SK-N-DZ (cell line): ENCODE measurements around the gene RGL1.

ENCODE experiments used
- DNase-seq: peaks from one replicate; pipeline ENCODE4 v3.0.0-alpha.2; 2015; ENCODE audit warnings: low spot score

RGL1 gene

GRCh38 chr1:183914891-183915290 is 110.0 kb downstream of the RGL1 start:
- DNase-seq: no peak

DNA sequence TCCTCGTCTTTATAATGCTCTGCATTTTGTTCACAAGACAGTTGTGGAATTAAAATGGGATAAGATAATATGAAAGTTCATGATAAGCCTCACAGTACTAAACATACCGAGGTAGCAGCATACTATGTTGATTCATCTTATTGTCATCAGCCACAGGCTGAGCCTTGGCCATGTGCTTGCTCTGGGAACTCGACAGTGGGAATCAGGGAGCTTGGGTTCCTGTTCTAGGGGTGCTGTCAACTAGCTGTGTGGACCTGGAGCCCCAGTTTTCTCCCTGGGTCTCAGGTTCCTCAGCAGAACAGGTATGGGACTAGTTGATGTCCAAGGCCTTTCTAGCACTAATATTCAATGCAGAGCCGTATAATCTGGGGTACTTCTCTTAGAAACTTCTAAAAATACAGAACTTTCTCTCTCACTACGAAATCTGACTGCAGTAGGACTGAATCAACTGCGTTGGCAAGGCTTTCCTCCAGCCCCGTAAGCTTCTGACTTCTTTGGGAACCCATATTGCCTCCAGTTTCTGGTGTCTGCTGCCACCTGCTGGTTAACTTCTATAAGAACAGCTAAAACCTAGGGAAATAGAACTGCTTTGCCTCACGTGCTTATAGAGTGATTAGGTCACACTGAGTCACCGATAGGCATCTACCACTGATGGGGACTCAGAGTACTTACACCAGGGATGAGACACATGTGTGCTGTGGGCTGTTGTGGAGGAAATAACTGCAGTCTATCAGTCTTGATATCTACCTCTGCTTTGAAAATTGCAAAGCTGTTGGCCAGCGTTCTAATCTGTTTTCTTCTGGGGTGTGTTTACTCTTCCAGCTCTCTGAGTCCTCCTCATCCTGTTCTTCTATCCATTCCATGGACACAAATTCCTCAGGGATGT is 110.9 kb downstream of the RGL1 start:
- peak; percentile 79 for DNase-seq

- no peak for DNase-seq
Observed at GRCh38 chr1:183916574-183916973, 111.7 kb downstream of the RGL1 start.

DNA sequence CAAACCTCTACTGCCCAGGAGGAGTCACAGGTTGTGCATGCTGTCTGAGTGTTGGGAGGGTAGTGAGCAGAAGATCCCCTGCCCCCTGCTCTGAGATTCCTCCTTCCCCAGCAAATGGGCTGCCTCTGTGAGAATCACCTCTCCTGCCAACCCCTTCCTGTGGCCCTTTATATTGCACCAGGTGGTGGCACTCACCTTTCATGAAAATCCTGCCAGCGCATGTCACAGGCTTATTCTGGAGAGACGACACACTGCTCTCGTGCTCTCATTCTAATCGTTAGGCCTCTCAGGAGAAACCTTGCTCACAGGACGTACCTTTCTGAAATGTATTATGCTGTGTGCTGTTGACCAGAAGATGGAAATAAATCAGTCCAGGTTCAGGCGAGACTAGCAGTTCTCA is 113.7 kb downstream of the RGL1 start:
- DNase-seq: no peak

GRCh38 chr1:183920651-183921050 is 115.7 kb downstream of the RGL1 start:
- no peak for DNase-seq

DNA sequence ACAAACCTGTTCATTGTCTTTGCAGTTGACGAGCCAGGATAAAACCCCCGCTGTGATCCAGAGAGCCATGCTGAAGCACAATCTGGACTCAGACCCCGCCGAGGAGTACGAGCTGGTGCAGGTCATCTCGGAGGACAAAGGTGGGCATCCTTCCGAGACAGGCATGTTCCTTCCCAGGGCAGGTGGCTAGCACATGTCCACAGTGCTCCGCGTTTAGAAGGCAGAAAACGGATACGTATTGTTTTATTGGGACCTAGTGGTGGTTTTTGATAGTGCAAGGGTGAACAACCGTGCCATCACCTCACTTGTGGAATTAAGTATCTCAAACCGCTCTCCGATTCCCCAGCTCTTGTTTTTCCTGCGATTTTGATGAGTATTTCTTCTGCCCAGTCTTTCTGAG is 117.3 kb downstream of the RGL1 start:
- DNase-seq: no peak

- DNase-seq: no peak
Observed at GRCh38 chr1:183925947-183926346, 121.0 kb downstream of the RGL1 start.

DNA sequence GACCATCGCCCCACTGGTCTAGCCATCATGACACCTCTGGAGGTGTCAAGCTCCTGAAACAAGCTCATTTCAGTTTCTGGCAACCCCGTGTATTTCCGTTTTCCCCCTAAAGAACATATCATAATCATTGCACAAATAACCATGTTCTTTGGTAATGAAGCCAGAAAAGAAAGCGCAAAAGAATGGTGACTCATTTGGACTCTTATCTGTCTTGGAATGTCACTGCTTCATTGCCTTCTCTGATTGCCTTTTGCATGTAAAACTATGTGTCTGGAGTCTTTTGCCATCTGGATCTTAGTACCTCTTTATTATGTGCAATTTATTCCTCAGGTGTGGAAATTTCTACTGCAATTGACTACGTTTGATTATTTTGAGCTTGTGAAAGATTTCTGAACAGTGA is 122.1 kb downstream of the RGL1 start:
- no peak for DNase-seq

DNA sequence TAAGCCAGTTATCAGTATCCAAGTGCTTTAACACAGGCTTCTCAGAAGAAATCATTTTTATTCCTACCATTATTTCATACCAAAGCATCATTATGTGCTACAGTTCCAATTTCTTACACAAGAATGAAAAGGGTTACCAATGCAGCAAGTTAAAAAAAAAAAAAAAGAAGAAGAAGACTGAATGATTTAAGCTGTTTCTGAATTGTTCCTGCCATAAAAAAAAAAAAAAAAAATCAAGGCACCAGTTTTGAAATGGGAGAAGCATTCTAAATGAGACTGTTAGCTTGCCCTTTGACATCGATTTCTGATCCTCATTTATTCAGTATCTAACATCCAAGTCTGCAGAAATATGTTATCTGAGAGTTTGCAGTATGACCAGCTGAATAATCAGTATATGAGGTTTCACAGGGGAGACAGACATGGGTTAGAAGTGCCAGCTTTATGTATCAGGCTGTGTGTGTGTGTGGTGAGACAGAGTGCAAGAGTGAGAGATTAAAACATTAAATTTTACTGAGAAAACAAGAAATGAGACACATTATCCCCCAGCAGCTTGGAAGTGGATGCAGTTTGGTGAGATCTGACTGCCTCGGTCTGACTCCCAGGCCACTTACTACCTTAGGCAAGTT is 126.8 kb downstream of the RGL1 start:
- DNase-seq: no peak

- no peak for DNase-seq
Observed at GRCh38 chr1:183932412-183932811, 127.5 kb downstream of the RGL1 start.

- DNase-seq: no peak
Observed at GRCh38 chr1:183933528-183934179, 128.7 kb downstream of the RGL1 start.

GRCh38 chr1:183934314-183934713 is 129.4 kb downstream of the RGL1 start:
- no peak for DNase-seq

DNA sequence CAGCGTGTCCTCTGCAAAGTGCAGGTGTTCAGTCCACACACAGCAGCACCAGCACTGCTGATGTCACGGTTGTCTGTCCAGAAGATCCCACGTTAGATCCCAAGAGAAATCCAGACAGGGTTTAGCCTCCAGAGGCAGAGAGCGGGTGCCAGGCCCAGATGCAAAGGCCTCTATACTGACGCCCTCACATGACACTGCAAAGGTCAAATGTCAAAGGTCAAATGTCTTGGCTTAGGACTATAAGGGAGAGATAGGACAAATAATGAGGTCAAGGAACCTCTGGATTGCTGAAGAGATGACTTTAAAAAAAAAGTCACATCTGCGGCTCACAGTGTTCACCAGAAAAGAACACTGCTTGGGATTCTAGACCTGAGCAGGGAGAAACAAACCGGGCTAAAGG is 131.1 kb downstream of the RGL1 start:
- DNase-seq: no peak

- DNase-seq: no peak
Observed at GRCh38 chr1:183936791-183937190, 131.9 kb downstream of the RGL1 start.

GRCh38 chr1:183937611-183938010 is 132.7 kb downstream of the RGL1 start:
- no peak for DNase-seq

DNA sequence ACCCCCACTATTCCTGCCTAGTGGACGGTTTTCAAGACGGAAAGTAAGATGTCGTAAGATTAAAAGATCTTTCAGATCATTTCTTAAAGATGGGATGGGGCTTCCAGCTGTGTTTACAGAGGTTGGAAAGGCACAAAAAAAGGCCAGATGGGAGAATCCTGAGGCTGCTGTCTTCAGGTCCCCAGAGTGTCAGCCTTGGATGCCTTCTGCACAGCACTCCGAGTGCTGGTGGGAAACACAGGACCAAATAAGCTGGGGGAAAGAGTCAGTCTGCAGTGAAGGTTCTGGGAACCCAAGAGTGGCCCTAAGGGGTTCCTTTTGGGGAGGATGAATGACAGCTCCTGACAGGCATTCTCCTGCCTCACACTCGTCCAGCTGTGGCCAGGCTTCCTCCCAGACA is 136.1 kb downstream of the RGL1 start:
- no peak for DNase-seq

DNA sequence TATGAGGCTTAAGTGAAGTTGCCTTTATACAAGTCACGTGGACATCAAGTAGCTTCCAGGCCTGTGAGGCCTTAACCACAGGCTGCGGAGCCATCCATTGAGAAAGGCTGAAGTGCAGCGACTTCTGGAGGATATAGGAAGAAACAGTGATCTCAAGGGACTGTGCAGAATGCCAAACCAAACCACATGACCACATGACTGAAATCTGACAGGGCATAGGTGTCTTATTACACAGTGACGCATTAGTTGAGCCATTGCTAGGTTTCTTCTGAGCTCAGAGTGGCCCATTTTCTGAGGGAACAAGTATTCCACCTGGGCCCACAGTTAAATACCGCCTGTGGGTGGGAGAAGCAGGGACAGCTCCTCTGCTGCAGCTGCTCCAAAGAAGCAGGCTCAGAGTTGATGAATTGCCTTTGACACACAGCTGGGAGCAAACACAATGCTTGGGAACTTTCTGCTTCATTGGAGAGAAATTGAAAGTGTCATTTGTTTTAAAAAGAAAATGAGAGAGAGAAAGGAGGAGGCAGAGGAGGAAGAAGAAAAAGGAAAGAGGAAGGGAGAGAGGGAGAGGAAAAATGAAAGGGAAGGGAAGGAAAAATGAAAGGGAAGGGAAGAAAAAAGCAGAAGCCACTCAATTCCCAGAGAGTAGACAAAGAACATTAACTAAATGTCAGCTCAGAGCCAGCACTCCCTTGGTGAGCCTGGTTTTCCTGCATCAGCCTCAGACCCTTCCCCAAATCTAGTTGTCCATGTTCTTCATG is 138.2 kb downstream of the RGL1 start:
- DNase-seq: peak; percentile 84

DNA sequence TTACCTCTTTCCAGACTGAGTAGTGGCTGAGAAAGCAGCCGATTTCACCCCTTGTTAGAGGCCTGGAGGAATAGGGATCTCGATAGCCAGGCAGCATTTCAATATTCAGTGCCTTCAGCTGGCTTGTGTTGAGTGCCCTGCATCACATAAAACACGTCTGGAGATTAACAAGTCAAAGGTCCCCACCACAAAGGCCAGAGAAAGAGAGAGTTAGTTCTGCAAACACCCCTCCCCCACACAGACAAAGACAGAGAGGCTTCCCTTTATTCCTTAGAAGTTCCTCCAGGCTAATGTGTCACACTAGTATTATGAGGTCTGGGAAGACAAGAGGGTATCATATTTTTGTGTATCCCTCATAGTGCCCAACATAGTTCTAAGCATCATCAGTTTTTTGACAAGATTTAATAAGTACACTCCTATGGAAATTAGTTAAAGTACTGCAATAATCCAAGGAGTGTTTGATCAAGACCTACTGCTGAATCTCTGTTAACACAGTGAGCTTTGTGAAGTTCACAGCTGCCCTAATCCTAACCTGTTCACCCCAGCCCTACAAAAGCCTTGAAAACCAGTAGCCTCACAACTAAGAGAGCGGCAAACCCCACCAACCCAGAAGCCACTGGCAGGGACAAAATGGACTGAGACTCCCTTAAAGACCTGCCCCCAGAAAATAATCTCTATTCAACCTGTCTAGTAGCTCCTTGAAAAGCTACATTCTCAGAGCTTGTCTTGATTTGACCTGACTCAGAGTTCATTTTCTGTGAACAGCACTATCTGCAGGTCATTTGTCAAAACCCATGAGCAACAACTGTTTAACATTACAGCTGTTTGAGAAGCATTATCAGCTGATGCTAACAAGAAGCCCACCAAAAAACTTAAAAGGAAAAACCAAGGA is 140.8 kb downstream of the RGL1 start:
- DNase-seq: no peak

- DNase-seq: no peak
Observed at GRCh38 chr1:183946320-183946613, 141.3 kb downstream of the RGL1 start.

DNA sequence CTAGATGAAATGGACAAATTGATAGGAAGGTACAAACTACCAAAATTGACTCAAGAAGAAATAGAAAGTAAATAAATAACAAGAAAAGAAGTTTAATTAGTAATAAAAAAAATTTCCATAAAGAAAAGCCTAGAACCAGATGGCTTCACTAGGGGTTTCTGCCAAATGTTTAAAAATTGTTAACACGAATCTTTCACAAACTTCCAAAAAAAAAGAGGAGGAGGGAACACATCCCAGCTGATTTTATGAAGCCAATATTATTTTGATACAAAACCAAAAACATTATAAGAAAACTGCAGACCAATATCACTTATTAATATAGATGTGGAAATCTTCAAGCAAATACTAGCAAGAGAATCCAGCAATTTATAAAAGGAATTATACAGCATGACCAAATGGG is 143.1 kb downstream of the RGL1 start:
- no peak for DNase-seq

- DNase-seq: no peak
Observed at GRCh38 chr1:183952101-183952500, 147.2 kb downstream of the RGL1 start.
